T-helper 17 cell (primary cell): ENCODE data around the gene AGAP1. TPM values are rescaled to one million over a fixed set of nuclear protein-coding genes. Genes with fewer than 3 reads are reported as not detected.
"Not testable (repeated sequence)": the region's sequence is repeated elsewhere in the genome, so short reads cannot be mapped to it uniquely, and the experiment has no call there.

Experiments
- ATAC-seq: fragments of 150-1000 bp; cut with Tn5 transposase; 2 replicates; pipeline ENCODE4 v1.10.0; 2021; ENCODE audit warnings: mild to moderate bottlenecking, moderate library complexity
- DNase-seq, 3 donors: peaks; one replicate each; pipeline versions ENCODE4 v3.0.0 to v3.0.0-alpha.2; 2020 to 2021
- H3K9me3 ChIP-seq: one replicate; pipeline ENCODE4 v1.7.0; 2013; ENCODE audit warnings: low read length, mild to moderate bottlenecking; ENCODE audit not compliant: control insufficient read depth, poor library complexity, severe bottlenecking
- H3K27ac Mint-ChIP-seq: one replicate; pipeline ENCODE4 v1.8.0; 2022; ENCODE audit warnings: mild to moderate bottlenecking, moderate library complexity, mixed read lengths
- H3K27me3 Mint-ChIP-seq: one replicate; pipeline ENCODE4 v1.8.0; 2022; ENCODE audit warnings: mixed read lengths
- H3K36me3 Mint-ChIP-seq: one replicate; pipeline ENCODE4 v1.8.0; 2022; ENCODE audit warnings: low read depth, mixed read lengths
- H3K4me1 Mint-ChIP-seq: one replicate; pipeline ENCODE4 v1.8.0; 2022; ENCODE audit warnings: mild to moderate bottlenecking, mixed read lengths
- H3K4me3 Mint-ChIP-seq: one replicate; pipeline ENCODE4 v1.8.0; 2022; ENCODE audit warnings: mild to moderate bottlenecking, moderate library complexity, mixed read lengths
- total RNA-seq, 4 donors: library from RNA in 2 of 4; stranded (reverse) in 2 of 4; gene quantifications; one replicate each; pipeline ENCODE4 v1.2.3 and lab custom pipeline; 2022 to 2026

AGAP1 gene
- total RNA-seq, 2 donors from 2014 or later, result 7.6 to 16.8 TPM

GRCh38 chr2:235764478-235764877, 270.6 kb downstream of the AGAP1 start:
- not testable (repeated sequence) for ATAC-seq, H3K9me3 ChIP-seq, H3K27me3 Mint-ChIP-seq, H3K36me3 Mint-ChIP-seq, H3K4me1 Mint-ChIP-seq, H3K4me3 Mint-ChIP-seq, DNase-seq, H3K27ac Mint-ChIP-seq

GRCh38 chr2:235765181-235765820, 271.5 kb downstream of the AGAP1 start:
- ATAC-seq (no peak), DNase-seq (no peak)
- no peaks in the 10 kb centered on the region for H3K9me3 ChIP-seq
- Mint-ChIP-seq H3K4me1 (peaks cover 4% of the 10 kb centered on the region), H3K36me3 (peaks cover 2% of the 10 kb centered on the region), H3K27ac (no peak overlapping the region), H3K27me3 (peaks cover 5% of the 10 kb centered on the region), H3K4me3 (no peak overlapping the region)

GRCh38 chr2:235766278-235766677, 272.4 kb downstream of the AGAP1 start:
- no peak overlapping the region for H3K4me3 Mint-ChIP-seq
- ATAC-seq (peak; percentile 82), DNase-seq (peak in 1 of 3 donors; percentile 49)
- H3K9me3 ChIP-seq, result no peaks in the 10 kb centered on the region
- peaks cover 5% of the 10 kb centered on the region for H3K27me3 Mint-ChIP-seq
- no peak overlapping the region for H3K27ac Mint-ChIP-seq
- H3K4me1 Mint-ChIP-seq, result peaks cover 4% of the 10 kb centered on the region
- peaks cover 2% of the 10 kb centered on the region for H3K36me3 Mint-ChIP-seq

GRCh38 chr2:235768606-235769005, 274.8 kb downstream of the AGAP1 start:
- Mint-ChIP-seq H3K27me3 (peaks cover 10% of the 10 kb centered on the region), H3K4me3 (no peak overlapping the region), H3K36me3 (no peaks in the 10 kb centered on the region), H3K4me1 (peaks cover 4% of the 10 kb centered on the region), H3K27ac (no peak overlapping the region)
- DNase-seq (no peak), ATAC-seq (no peak)
- H3K9me3 ChIP-seq, result no peaks in the 10 kb centered on the region

GRCh38 chr2:235769046-235769445, 275.2 kb downstream of the AGAP1 start:
- Mint-ChIP-seq H3K4me1 (peaks cover 4% of the 10 kb centered on the region), H3K4me3 (no peak overlapping the region), H3K27ac (no peak overlapping the region), H3K27me3 (peaks cover 10% of the 10 kb centered on the region), H3K36me3 (no peaks in the 10 kb centered on the region)
- DNase-seq (no peak), ATAC-seq (no peak)
- no peaks in the 10 kb centered on the region for H3K9me3 ChIP-seq

- no peak overlapping the region for H3K4me3 Mint-ChIP-seq
- DNase-seq, result no peak
- peaks cover 4% of the 10 kb centered on the region for H3K4me1 Mint-ChIP-seq
- H3K27ac Mint-ChIP-seq, result no peak overlapping the region
- H3K9me3 ChIP-seq, result no peaks in the 10 kb centered on the region
- no peak for ATAC-seq
- H3K27me3 Mint-ChIP-seq, result peaks cover 20% of the 10 kb centered on the region
- H3K36me3 Mint-ChIP-seq, result no peaks in the 10 kb centered on the region
Observed at GRCh38 chr2:235770909-235771820, 277.3 kb downstream of the AGAP1 start.

- Mint-ChIP-seq H3K4me1 (peaks cover 2% of the 10 kb centered on the region), H3K27me3 (peaks cover 23% of the 10 kb centered on the region), H3K27ac (no peak overlapping the region), H3K4me3 (no peak overlapping the region), H3K36me3 (no peaks in the 10 kb centered on the region)
- H3K9me3 ChIP-seq, result no peaks in the 10 kb centered on the region
- ATAC-seq (no peak), DNase-seq (no peak)
Observed at GRCh38 chr2:235773188-235773928, 279.5 kb downstream of the AGAP1 start.

- Mint-ChIP-seq H3K4me3 (no peak overlapping the region), H3K27me3 (peaks cover 26% of the 10 kb centered on the region), H3K4me1 (peaks cover under 1% of the 10 kb centered on the region), H3K27ac (no peak overlapping the region), H3K36me3 (no peaks in the 10 kb centered on the region)
- H3K9me3 ChIP-seq, result no peaks in the 10 kb centered on the region
- DNase-seq, result no peak
- ATAC-seq, result no peak
Observed at GRCh38 chr2:235774153-235774870, 280.5 kb downstream of the AGAP1 start.

GRCh38 chr2:235776531-235776930, 282.7 kb downstream of the AGAP1 start:
- Mint-ChIP-seq H3K36me3 (no peaks in the 10 kb centered on the region), H3K27me3 (peaks cover 28% of the 10 kb centered on the region), H3K4me3 (no peak overlapping the region), H3K4me1 (peaks cover 2% of the 10 kb centered on the region), H3K27ac (no peak overlapping the region)
- no peak for ATAC-seq
- H3K9me3 ChIP-seq, result no peaks in the 10 kb centered on the region
- no peak for DNase-seq

- DNase-seq, result peak in 2 of 3 donors; percentile 17 to 51
- peaks cover 39% of the 10 kb centered on the region for H3K27me3 Mint-ChIP-seq
- H3K9me3 ChIP-seq, result no peaks in the 10 kb centered on the region
- H3K4me3 Mint-ChIP-seq, result no peak overlapping the region
- peaks cover 4% of the 10 kb centered on the region for H3K4me1 Mint-ChIP-seq
- H3K36me3 Mint-ChIP-seq, result no peaks in the 10 kb centered on the region
- no peak overlapping the region for H3K27ac Mint-ChIP-seq
- peak; percentile 78 for ATAC-seq
Observed at GRCh38 chr2:235779444-235779896, 285.6 kb downstream of the AGAP1 start.

GRCh38 chr2:235780401-235780800, 286.6 kb downstream of the AGAP1 start:
- Mint-ChIP-seq H3K27ac (no peak overlapping the region), H3K36me3 (no peaks in the 10 kb centered on the region), H3K27me3 (peaks cover 34% of the 10 kb centered on the region), H3K4me3 (no peak overlapping the region), H3K4me1 (peaks cover 4% of the 10 kb centered on the region)
- DNase-seq (no peak), ATAC-seq (no peak)
- no peaks in the 10 kb centered on the region for H3K9me3 ChIP-seq

- DNase-seq, result no peak
- no peak overlapping the region for H3K27ac Mint-ChIP-seq
- ATAC-seq, result no peak
- H3K27me3 Mint-ChIP-seq, result peaks cover 29% of the 10 kb centered on the region
- no peaks in the 10 kb centered on the region for H3K9me3 ChIP-seq
- H3K36me3 Mint-ChIP-seq, result no peaks in the 10 kb centered on the region
- H3K4me3 Mint-ChIP-seq, result no peak overlapping the region
- H3K4me1 Mint-ChIP-seq, result peaks cover 4% of the 10 kb centered on the region
Observed at GRCh38 chr2:235781775-235782174, 287.9 kb downstream of the AGAP1 start.
